AG09319 (cell line): ENCODE measurements around the gene C3orf62.

Source experiments
- DNase-seq: peaks from one replicate; pipeline ENCODE4 v3.0.0-alpha.2; 2010; ENCODE audit warnings: low read depth; ENCODE audit errors: extremely low read depth
- CTCF ChIP-seq: IDR thresholded peaks from 2 replicates; pipeline ENCODE4 v1.5.1; 2011; ENCODE audit warnings: low read depth, mild to moderate bottlenecking, inconsistent platforms, low read length, moderate library complexity

Gene C3orf62

DNA sequence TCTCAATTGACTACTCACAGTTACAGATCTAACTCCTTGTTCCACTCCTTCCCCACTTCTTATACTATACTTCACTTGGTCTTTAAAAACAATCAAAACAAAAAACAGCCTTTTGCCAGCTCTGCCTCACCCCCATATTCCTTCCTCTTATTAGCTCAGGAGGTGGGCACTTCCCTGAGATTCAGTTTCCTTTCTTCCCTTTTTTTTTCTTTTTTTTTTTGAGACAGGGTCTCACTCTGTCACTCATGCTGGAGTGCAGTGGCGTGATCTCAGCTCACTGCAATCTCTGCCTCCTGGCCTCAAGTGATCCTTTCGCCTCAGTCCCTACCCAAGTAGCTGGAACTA lies 6.9 kb downstream of the C3orf62 start:
- TF ChIP-seq CTCF = no peak
- no peak for DNase-seq

- no peak for TF ChIP-seq CTCF
- DNase-seq = no peak
Observed at GRCh38 chr3:49269443-49270155, 7.4 kb downstream of the C3orf62 start.

DNA sequence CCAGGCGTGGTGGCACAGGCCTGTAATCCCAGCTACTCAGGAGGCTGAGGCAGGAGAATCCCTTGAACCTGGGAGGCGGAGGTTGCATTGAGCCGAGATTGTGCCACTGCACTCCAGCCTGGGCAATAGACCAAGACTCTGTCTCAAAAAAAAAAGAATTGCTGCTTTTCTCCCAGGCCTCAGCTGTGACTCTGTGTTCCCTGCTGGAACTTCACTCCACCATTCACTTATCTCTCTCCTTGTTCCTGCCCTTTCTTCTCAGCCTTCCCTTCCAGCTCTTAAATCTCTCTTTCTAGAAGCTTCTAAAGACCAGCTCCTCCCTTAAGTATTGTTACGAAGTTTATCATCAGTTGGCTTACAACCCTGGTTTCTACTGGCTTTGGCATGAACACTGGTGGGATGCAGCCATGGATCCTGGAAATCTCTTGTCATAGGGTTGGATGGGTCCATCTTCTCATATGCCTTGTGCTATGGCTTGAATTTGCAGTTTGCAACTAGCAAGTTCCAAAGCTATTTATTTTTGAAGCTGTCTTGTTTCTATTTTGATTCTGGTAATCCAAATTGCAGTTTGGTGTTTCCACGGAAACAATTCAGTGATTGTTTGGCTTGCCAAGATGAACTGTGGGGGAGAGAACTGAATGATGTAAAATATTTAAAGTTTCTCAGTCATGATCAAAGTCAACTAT lies 10.5 kb downstream of the C3orf62 start:
- no peak for TF ChIP-seq CTCF
- no peak for DNase-seq

GRCh38 chr3:49265661-49266386 lies 11.2 kb downstream of the C3orf62 start:
- no peak for TF ChIP-seq CTCF
- no peak for DNase-seq

DNA sequence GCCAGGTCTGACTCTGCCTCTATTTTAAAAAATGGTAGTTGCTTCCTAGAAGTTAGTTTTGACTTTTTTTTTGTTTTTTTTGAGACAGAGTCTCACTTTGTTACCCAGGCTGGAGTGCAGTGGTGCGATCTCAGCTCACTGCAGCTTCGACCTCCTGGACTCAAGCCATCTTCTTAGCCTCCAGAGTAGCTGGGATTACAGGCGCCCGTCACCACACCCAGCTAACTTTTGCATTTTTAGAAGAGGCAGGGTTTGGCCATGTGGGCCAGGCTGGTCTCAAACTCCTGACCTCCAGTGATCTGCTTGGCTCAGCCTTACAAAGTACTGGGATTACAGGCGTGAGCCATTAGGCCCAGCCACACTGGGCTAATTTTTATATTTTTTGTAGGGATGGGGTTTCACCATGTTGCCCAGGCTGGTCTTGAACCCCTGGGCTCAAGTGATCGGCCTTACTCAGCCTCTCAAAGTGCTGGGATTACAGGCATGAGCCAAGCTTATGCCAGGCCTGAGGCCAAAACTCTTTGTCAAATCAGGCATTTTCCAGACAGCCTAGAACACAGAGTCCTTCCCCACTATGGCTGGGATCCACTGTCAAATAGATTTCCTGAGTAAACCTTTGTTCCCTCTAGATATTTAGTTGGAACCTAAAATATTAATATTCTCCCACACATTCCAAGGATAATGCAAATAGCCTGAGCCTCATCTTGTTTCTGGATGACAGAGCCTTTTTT lies 13.7 kb downstream of the C3orf62 start:
- no peak for TF ChIP-seq CTCF
- DNase-seq = no peak

- no peak for DNase-seq
- TF ChIP-seq CTCF = no peak
Observed at GRCh38 chr3:49260806-49261324, 16.2 kb downstream of the C3orf62 start.
